A549 (cell line): ENCODE measurements around the gene JAKMIP2. TPM values are rescaled to one million over a fixed set of nuclear protein-coding genes. Genes with fewer than 3 reads are reported as not detected.

Experiments
- ATAC-seq, 2 experiments: fragments of 200-7000 bp in 1 of 2; fragments of >200 bp in 1 of 2; cut with Nextera tagmentation in 1 of 2; cut with Tn5 transposase in 1 of 2; 3 replicates each; pipeline versions ENCODE4 v1.8.0 to v1.9.1; 2018 to 2020; ENCODE audit warnings: mild to moderate bottlenecking in 1 of 2, moderate library complexity in 1 of 2
- CTCF ChIA-PET: fragments of 300-600 bp; sonication (Branson Sonifier 250); formaldehyde crosslinking; extraction: SDS; loops from one replicate; lab custom pipeline; 2021; ENCODE audit warnings: antibody characterized with exemption, inconsistent platforms; lab: Yijun Ruan, JAX
- POLR2A ChIA-PET: fragments of 350-600 bp; formaldehyde crosslinking; extraction: SDS; loops from one replicate; lab custom pipeline; 2021; ENCODE audit warnings: antibody characterized with exemption, inconsistent platforms; lab: Yijun Ruan, JAX
- DNase-seq, 2 experiments: peaks; one replicate each; pipeline versions ENCODE4 v3.0.0 to v3.0.0-alpha.2; 2011 to 2016; ENCODE audit warnings: low read depth in 1 of 2, low spot score in 1 of 2
- FAIRE-seq: peaks from 2 replicates; lab custom pipeline; 2011; peaks lifted over from hg19 to GRCh38; lab: Jason Lieb, UNC
- H3K27ac ChIP-seq, 2 experiments: fragments of >200 bp; sonication (Bioruptor Twin); formaldehyde crosslinking; 3 replicates each; pipeline ENCODE4 v1.5.1; 2016 to 2017
- H3K4me1 ChIP-seq: fragments of >200 bp; sonication (Bioruptor Twin); formaldehyde crosslinking; 3 replicates; pipeline ENCODE4 v1.6.1; 2016
- H3K4me2 ChIP-seq: fragments of >200 bp; sonication (Bioruptor Twin); formaldehyde crosslinking; 3 replicates; pipeline ENCODE4 v1.6.1; 2016
- H3K4me3 ChIP-seq: fragments of >200 bp; sonication (Bioruptor Twin); formaldehyde crosslinking; 3 replicates; pipeline ENCODE4 v1.5.1; 2016
- H3K9me3 ChIP-seq: fragments of >200 bp; sonication (Bioruptor Twin); formaldehyde crosslinking; 3 replicates; pipeline ENCODE4 v1.6.1; 2016
- CHD2 ChIP-seq: fragments of 150-350 bp; IDR thresholded peaks from 2 replicates; pipeline ENCODE4 v1.6.1; 2014; ENCODE audit warnings: low read length; ENCODE audit not compliant: partially characterized antibody
- CHD4 ChIP-seq: fragments of 200-600 bp; sonication (generic); IDR thresholded peaks from 2 replicates; pipeline ENCODE4 v1.6.1; 2016; ENCODE audit warnings: antibody characterized with exemption, mild to moderate bottlenecking, borderline replicate concordance
- FOSB ChIP-seq: fragments of 250-450 bp; sonication (Bioruptor Pico); IDR thresholded peaks from 2 replicates; pipeline ENCODE4 v1.5.0; 2020; ENCODE audit warnings: mild to moderate bottlenecking, moderate library complexity
- FOSL2 ChIP-seq, 2 experiments: fragments of 450-650 bp in 1 of 2; fragments of >200 bp in 1 of 2; sonication (Bioruptor Twin) in 1 of 2; formaldehyde crosslinking; IDR thresholded peaks; 2 replicates each; pipeline versions ENCODE4 v1.5.0 to v1.6.1; 2016 to 2020; ENCODE audit warnings: mild to moderate bottlenecking in 1 of 2, moderate library complexity in 1 of 2
- FOXS1 ChIP-seq: fragments of 250-450 bp; sonication (Bioruptor Pico); IDR thresholded peaks from 2 replicates; pipeline ENCODE4 v1.5.0; 2020; ENCODE audit warnings: mild to moderate bottlenecking, moderate library complexity
- HEYL ChIP-seq: fragments of 250-450 bp; sonication (Bioruptor Pico); IDR thresholded peaks from 2 replicates; pipeline ENCODE4 v1.8.0; 2021; ENCODE audit warnings: mild to moderate bottlenecking, moderate library complexity
- PHF8 ChIP-seq: fragments of 200-600 bp; sonication (generic); IDR thresholded peaks from 2 replicates; pipeline ENCODE4 v1.6.1; 2016; ENCODE audit warnings: low read depth, mild to moderate bottlenecking, antibody characterized with exemption, moderate library complexity, borderline replicate concordance
- POLR2A ChIP-seq: IDR thresholded peaks from 2 replicates; pipeline ENCODE4 v1.6.1; 2012; ENCODE audit warnings: mild to moderate bottlenecking, low read length
- POLR2AphosphoS2 ChIP-seq: conservative IDR thresholded peaks from 2 replicates; pipeline ENCODE4 v1.6.1; 2012; ENCODE audit warnings: low read length, improper control_type of control experiment, inconsistent platforms
- RAD21 ChIP-seq, 2 experiments: fragments of >200 bp in 1 of 2; sonication (Bioruptor Twin) in 1 of 2; formaldehyde crosslinking in 1 of 2; IDR thresholded peaks in 1 of 2; conservative IDR thresholded peaks in 1 of 2; 2 replicates in 1 of 2; 3 replicates in 1 of 2; pipeline ENCODE4 v1.6.1; 2012 to 2018; ENCODE audit warnings: inconsistent platforms in 1 of 2
- RARB ChIP-seq: fragments of 250-450 bp; sonication (Bioruptor Pico); IDR thresholded peaks from 2 replicates; pipeline ENCODE4 v1.8.0; 2021; ENCODE audit warnings: mild to moderate bottlenecking, moderate library complexity
- RFX5 ChIP-seq: fragments of 450-650 bp; IDR thresholded peaks from 2 replicates; pipeline ENCODE4 v1.7.1; 2014; ENCODE audit warnings: antibody characterized with exemption, mild to moderate bottlenecking, moderate library complexity
- TP53 ChIP-seq: fragments of 250-450 bp; sonication (Bioruptor Pico); IDR thresholded peaks from 2 replicates; pipeline ENCODE4 v1.5.0; 2021; ENCODE audit warnings: mild to moderate bottlenecking, moderate library complexity
- ZC3H11A ChIP-seq: fragments of 450-650 bp; IDR thresholded peaks from 2 replicates; pipeline ENCODE4 v1.6.1; 2014; ENCODE audit warnings: antibody characterized with exemption, mild to moderate bottlenecking
- ZSCAN20 ChIP-seq: fragments of 250-450 bp; sonication (Bioruptor Pico); IDR thresholded peaks from 2 replicates; pipeline ENCODE4 v1.8.0; 2022; ENCODE audit warnings: mild to moderate bottlenecking, moderate library complexity
- WGBS: methylation state at CpG from one replicate; pipeline ENCODE4 v1.1.6; 2017; ENCODE audit errors: missing lambda C conversion rate; 5-methylcytosine and 5-hydroxymethylcytosine counted together
- polyA plus RNA-seq, 4 experiments: library from polyadenylated mRNA; depleted of rRNA in 3 of 4; stranded (reverse); fragments of >200 nt; fragmentation: RNase III in 1 of 4; extraction: RNeasy Plus Mini Kit Qiagen cat#74134 plus additional on column Dnase treatment in 1 of 4; gene quantifications; 2 replicates in 3 of 4; 3 replicates in 1 of 4; pipeline ENCODE4 v1.2.3, GENCODE V29; 2011 to 2017
- TF ChIP-seq, protein P1 (sequence below): fragments of 250-450 bp; sonication (Bioruptor Pico); IDR thresholded peaks from 2 replicates; pipeline ENCODE4 v1.5.0; 2020; ENCODE audit warnings: low read depth, mild to moderate bottlenecking, moderate library complexity
- TF ChIP-seq, protein P2 (sequence below): IDR thresholded peaks from 2 replicates; pipeline ENCODE4 v1.6.1; 2012; ENCODE audit warnings: low read depth, borderline replicate concordance
- TF ChIP-seq, protein P3 (sequence below): IDR thresholded peaks from 2 replicates; pipeline ENCODE4 v1.6.1; 2012
- TF ChIP-seq, protein P4 (sequence below): fragments of 200-600 bp; sonication (generic); IDR thresholded peaks from 2 replicates; pipeline ENCODE4 v1.6.1; 2016; ENCODE audit warnings: antibody characterized with exemption, mild to moderate bottlenecking, moderate library complexity
- TF ChIP-seq, protein P5 (sequence below): fragments of >200 bp; sonication (Bioruptor Twin); formaldehyde crosslinking; IDR thresholded peaks from 3 replicates; pipeline ENCODE4 v1.5.1; 2016

JAKMIP2 gene
- polyA plus RNA-seq, 2 of the 4 experiments (the other 2 are of a cell fraction), result 0.01 TPM; not detected in 1

DNA sequence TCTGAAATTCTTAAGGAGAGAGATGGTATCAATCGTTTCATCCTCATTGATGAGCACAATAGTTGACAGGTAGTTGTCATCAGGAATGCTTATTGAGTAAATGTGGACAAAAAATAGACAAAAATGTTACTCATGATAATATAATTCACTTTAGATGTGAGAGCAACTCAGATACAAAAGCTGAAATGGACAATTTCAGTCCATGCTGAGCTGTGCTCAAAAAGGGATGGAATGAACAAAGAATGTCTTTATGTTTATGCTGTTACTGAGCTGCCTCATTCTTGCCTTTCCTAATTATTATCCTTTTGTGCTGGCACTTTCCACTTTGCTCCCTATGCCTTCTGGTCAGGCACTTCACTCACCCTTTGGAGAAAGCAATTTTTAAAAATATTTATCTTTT lies 49.5 kb downstream of the JAKMIP2 start:
- Histone ChIP-seq H3K4me2 (no peak overlapping the region), H3K4me1 (no peaks in the 10 kb centered on the region), H3K4me3 (no peak overlapping the region), H3K9me3 (no peaks in the 10 kb centered on the region), H3K27ac (no peak overlapping the region)
- TF ChIP-seq CHD4 (no peak), POLR2AphosphoS2 (no peak), ZSCAN20 (CRISPR knock-in tag) (no peak), FOSB (CRISPR knock-in tag) (no peak), ZC3H11A (no peak), HEYL (CRISPR knock-in tag) (no peak), FOXS1 (no peak), RARB (CRISPR knock-in tag) (no peak)
- TF ChIP-seq, protein P1, sequence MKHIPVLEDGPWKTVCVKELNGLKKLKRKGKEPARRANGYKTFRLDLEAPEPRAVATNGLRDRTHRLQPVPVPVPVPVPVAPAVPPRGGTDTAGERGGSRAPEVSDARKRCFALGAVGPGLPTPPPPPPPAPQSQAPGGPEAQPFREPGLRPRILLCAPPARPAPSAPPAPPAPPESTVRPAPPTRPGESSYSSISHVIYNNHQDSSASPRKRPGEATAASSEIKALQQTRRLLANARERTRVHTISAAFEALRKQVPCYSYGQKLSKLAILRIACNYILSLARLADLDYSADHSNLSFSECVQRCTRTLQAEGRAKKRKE, result no peak
- TF ChIP-seq, protein P2, sequence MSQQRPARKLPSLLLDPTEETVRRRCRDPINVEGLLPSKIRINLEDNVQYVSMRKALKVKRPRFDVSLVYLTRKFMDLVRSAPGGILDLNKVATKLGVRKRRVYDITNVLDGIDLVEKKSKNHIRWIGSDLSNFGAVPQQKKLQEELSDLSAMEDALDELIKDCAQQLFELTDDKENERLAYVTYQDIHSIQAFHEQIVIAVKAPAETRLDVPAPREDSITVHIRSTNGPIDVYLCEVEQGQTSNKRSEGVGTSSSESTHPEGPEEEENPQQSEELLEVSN, result no peak
- ChIA-PET CTCF (no interaction called here), POLR2A (no interaction called here)
- no peak for FAIRE-seq
- ATAC-seq, result no peak
- no peak for DNase-seq
- 0% methylated on average over 1 of the region's 1 CpG for WGBS

DNA sequence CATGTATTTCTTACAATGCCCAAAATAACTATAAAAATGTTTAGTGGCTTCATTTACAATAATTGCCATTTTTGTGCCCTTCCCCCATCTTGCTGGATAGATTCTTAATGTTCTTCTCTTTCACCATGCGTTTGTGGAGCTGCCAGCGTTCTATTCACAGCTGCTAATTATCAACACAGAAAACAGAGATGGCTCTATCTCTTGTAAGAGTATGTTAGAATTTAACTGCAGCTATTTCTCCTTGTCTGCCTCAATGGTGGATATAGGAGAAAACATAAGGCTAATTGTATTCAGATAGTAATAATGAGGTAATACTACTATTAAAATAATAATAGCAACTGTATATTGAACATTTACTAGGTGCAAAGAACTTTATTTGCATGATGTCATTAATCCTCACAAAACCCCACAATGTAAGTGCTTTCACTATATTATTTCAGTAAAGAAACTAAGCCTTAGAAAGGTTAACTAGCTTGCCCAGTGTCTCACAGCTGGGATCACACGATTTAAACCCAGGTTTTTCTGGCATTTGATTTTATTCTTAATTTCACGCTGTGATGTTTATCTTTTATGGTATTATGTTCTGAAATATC lies 50.1 kb downstream of the JAKMIP2 start:
- H3K27ac ChIP-seq, result no peak overlapping the region
- TF ChIP-seq CHD2 (no peak), TP53 (CRISPR knock-in tag) (no peak), RFX5 (no peak), RAD21 (conservative IDR thresholded peaks at IDR 0.05 in 1 of 2, IDR thresholded peaks at IDR 0.05 in 1 of 2) (no peak), PHF8 (no peak), POLR2A (no peak), FOSL2 (IDR thresholded peaks at IDR 0.05) (no peak), FOSL2 (CRISPR knock-in tag; IDR thresholded peaks at IDR 0.05) (no peak)
- TF ChIP-seq, protein P3, sequence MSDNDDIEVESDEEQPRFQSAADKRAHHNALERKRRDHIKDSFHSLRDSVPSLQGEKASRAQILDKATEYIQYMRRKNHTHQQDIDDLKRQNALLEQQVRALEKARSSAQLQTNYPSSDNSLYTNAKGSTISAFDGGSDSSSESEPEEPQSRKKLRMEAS, result no peak
- TF ChIP-seq, protein P4, sequence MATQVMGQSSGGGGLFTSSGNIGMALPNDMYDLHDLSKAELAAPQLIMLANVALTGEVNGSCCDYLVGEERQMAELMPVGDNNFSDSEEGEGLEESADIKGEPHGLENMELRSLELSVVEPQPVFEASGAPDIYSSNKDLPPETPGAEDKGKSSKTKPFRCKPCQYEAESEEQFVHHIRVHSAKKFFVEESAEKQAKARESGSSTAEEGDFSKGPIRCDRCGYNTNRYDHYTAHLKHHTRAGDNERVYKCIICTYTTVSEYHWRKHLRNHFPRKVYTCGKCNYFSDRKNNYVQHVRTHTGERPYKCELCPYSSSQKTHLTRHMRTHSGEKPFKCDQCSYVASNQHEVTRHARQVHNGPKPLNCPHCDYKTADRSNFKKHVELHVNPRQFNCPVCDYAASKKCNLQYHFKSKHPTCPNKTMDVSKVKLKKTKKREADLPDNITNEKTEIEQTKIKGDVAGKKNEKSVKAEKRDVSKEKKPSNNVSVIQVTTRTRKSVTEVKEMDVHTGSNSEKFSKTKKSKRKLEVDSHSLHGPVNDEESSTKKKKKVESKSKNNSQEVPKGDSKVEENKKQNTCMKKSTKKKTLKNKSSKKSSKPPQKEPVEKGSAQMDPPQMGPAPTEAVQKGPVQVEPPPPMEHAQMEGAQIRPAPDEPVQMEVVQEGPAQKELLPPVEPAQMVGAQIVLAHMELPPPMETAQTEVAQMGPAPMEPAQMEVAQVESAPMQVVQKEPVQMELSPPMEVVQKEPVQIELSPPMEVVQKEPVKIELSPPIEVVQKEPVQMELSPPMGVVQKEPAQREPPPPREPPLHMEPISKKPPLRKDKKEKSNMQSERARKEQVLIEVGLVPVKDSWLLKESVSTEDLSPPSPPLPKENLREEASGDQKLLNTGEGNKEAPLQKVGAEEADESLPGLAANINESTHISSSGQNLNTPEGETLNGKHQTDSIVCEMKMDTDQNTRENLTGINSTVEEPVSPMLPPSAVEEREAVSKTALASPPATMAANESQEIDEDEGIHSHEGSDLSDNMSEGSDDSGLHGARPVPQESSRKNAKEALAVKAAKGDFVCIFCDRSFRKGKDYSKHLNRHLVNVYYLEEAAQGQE, result no peak
- TF ChIP-seq, protein P5, sequence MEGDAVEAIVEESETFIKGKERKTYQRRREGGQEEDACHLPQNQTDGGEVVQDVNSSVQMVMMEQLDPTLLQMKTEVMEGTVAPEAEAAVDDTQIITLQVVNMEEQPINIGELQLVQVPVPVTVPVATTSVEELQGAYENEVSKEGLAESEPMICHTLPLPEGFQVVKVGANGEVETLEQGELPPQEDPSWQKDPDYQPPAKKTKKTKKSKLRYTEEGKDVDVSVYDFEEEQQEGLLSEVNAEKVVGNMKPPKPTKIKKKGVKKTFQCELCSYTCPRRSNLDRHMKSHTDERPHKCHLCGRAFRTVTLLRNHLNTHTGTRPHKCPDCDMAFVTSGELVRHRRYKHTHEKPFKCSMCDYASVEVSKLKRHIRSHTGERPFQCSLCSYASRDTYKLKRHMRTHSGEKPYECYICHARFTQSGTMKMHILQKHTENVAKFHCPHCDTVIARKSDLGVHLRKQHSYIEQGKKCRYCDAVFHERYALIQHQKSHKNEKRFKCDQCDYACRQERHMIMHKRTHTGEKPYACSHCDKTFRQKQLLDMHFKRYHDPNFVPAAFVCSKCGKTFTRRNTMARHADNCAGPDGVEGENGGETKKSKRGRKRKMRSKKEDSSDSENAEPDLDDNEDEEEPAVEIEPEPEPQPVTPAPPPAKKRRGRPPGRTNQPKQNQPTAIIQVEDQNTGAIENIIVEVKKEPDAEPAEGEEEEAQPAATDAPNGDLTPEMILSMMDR, result no peak
- H3K4me3 ChIP-seq, result no peak overlapping the region
- POLR2A ChIA-PET, result no interaction called here
- no peaks in the 10 kb centered on the region for H3K9me3 ChIP-seq
- no peak overlapping the region for H3K4me2 ChIP-seq
- CTCF ChIA-PET, result no interaction called here
- FAIRE-seq, result no peak
- DNase-seq, result no peak
- no peak for ATAC-seq
- WGBS, result 0% methylated on average over 4 of the region's 4 CpGs
- no peaks in the 10 kb centered on the region for H3K4me1 ChIP-seq
